ENCODE data around the gene NOTO. TPM values are rescaled to one million over a fixed set of nuclear protein-coding genes. Genes with fewer than 3 reads are reported as not detected.

NOTO gene, protein sequence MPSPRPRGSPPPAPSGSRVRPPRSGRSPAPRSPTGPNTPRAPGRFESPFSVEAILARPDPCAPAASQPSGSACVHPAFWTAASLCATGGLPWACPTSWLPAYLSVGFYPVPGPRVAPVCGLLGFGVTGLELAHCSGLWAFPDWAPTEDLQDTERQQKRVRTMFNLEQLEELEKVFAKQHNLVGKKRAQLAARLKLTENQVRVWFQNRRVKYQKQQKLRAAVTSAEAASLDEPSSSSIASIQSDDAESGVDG
- not detected in 2 replicates for polyA plus RNA-seq

DNA sequence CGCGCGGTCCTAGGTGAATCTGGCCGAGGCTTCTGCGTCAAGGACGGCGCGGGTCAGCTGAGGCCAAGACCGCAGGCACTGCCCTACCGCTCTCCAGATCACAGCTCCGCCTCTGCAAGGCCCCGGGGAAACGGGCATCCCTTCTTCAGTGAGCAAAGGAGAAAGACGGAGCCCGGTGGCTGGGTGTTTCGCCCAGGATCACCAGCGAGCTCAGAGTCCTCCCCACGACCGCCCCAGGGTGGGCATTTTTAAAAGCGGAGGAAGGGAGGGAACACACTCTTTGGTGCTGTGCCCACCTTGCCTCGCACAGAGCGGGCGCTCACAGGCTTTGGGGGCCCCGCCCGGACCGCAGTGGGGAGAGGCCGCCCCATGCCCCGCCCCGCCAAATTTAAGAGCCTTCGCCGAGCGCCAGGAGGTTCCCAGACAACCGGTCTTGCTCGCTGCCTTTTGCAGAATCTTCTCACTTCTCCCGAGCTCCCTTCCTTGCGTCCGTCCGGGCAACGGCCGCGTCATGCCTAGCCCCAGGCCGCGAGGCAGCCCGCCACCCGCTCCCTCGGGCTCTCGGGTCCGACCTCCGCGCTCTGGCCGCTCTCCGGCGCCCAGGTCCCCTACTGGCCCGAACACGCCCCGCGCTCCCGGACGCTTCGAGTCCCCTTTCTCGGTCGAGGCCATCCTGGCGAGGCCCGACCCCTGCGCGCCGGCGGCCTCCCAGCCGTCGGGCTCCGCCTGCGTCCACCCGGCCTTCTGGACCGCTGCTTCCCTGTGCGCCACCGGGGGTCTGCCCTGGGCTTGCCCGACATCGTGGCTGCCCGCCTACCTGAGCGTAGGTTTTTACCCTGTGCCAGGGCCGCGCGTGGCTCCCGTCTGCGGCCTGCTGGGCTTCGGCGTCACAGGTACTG is at the start of gene NOTO:
Gene NOTO, plus strand, starts transcription at position 419 of the 899 bp plus-strand sequence. Its CDS starts 93 bp downstream, at position 512.

DNA sequence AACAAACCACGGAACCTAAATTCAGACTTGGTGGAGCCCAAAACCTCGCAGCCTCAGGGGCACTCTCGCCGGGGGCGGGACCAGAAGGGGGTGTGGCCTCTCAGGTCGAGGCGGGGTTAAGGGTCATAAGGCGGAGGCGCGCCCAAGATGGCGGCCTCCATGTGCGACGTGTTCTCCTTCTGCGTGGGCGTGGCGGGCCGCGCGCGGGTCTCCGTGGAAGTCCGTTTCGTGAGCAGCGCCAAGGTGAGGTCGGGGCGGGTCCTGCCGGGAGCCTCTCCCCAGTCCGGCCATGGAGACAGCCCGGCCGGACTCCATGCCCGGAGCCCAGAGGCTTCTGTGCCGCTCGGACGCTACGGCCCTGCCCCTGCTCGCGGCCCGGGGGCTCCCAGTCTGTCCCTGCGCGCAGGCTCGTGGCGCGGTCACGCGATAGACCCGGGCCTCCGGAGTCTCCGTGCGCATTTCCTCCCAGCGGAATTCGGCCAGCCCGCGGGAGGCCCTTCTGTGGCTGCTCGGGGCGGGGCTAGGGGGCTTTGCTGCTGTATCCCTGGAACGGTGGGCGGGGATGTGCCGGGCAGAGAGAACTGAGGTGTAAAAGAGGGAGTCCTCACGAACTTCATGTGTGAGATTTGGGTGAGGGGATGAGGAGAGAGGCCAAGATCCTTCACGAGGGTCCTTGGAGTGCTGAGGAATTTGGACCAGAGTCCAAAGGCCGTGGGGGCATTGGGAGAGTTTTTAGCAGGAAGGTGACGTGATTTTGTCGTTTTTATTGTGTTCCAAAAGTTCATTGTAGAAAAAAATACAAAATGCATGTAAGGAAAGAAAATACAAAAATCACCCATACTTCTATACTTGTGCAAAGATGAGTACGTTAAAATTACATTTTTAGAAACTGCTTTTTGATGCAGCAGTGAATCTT is 12.0 kb downstream of the NOTO start, which contains the start of gene SMYD5:
Gene SMYD5, plus strand, starts transcription at position 126 of the 916 bp plus-strand sequence. Its CDS starts 22 bp downstream, at position 148.

DNA sequence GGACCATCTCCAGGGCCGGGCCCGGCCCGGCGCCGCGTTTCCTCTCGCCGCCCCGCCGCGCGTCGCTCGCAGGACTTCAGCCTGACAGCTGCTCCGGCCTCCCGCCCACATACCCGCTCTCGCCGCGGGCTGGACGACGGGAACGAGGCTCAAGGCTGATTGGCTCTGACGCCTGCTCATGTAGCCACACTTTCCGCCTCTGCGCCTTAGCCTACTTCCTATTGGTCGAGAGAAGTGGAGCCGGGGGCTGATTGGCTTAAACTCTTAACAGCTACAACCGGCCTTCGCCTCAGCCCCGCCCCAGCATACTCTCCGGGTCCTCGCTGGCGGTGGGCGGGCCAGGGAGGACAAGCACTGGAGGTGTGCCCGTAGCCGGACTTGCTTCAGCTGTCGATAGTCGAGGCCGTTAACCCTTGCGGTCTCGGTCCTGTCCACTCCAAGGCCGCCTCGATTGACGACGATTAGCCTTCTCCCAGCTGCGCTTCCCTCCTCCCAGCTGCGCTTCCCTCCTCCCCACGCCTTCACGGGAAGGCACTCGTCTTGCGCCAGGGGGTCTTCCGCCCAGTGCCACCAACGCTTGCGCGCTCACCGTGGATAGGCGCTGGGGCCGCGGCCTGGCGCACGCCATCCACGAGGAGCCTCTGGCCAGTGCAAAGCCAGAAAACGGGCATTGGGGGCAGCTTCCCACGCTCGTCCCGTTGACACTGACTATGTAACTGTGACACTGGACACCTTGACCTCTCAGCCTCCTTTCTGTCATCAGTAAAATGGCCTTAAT is 31.0 kb downstream of the NOTO start, which contains the start of gene PRADC1:
Gene PRADC1, minus strand, starts transcription at position 86 of the 778 bp plus-strand sequence. Its CDS starts 79 bp downstream, at position 7.

DNA sequence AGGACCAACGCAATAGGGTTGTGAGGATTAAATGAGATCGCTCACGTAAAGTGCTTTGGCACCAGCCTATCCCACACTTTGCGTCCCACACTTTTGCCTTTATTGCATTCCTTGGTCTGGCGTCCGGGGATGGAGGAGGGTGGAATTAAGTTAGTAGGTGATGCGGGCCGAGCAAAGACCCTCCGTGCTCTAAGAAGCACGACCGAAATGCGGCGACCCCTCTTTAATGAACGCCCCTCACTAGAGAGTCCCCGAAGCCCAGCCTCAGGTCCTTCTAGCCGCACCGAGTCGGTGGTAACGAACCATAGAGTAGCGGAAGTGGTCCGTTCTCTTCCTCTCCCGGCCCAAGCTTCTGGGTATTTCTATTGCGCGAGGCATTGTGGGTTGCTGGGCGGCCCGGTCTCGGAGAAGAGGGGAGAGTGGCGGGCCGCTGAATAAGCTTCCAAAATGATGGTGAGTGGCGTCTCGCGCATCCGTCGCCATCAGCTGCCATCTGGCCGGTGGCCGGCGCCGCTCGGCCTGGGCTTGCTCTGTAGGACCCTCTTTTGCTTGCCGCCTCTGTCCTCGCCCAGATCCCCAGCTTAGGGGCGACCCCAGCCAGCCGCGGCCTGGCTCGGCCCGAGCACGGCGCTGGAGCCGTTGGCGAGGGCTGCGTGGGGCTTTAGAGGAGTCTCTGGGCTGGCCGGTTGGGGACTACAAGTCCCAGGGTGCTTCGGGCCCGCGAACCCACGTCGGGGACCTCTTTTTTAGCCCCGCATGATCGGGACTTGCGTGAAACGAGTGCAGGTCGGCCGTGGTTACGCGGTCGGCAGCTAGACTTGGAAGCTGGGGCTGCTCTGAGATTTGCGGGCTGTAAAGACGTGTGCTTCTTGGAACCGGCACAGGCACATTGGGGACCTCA is 31.8 kb downstream of the NOTO start, which contains the start of gene CCT7:
Gene CCT7, plus strand, starts transcription at position 377 of the 901 bp plus-strand sequence. Its CDS starts 71 bp downstream, at position 448.

Other genes with a start within 250 kb of the NOTO start
- gene SFXN5, start 130.9 kb upstream of the NOTO start, polyA plus RNA-seq = 53.2 and 54.1 TPM in 2 replicates
- gene RAB11FIP5, start 89.6 kb upstream of the NOTO start, polyA plus RNA-seq = 15.0 and 15.6 TPM in 2 replicates
- gene SMYD5, start 11.7 kb downstream of the NOTO start, polyA plus RNA-seq = 4.4 and 5.0 TPM in 2 replicates
- 8.1 and 12.1 TPM in 2 replicates for gene PRADC1, start 30.7 kb downstream of the NOTO start, polyA plus RNA-seq
- gene CCT7, start 31.7 kb downstream of the NOTO start, polyA plus RNA-seq = 138 and 170 TPM in 2 replicates
- gene FBXO41, start 81.9 kb downstream of the NOTO start, polyA plus RNA-seq = 0.06 and 1.5 TPM in 2 replicates
- gene EGR4, start 91.0 kb downstream of the NOTO start, polyA plus RNA-seq = 0.99 TPM in 1 of 2 replicates, not detected in the other
- gene ALMS1, start 183.3 kb downstream of the NOTO start, polyA plus RNA-seq = 0.85 and 6.0 TPM in 2 replicates